Muscle of leg (tissue), 11 donors: Measurements from ENCODE around the gene OAF. TPM values are rescaled to one million over a fixed set of nuclear protein-coding genes. Genes with fewer than 3 reads are reported as not detected.

Source experiments
- DNase-seq: peaks from one replicate; pipeline ENCODE4 v3.0.0; 2013
- H3K27ac ChIP-seq: one replicate; pipeline ENCODE4 v1.5.1; 2013; ENCODE audit warnings: mild to moderate bottlenecking, low read length, control low read depth
- H3K27me3 ChIP-seq: one replicate; pipeline ENCODE4 v1.6.1; 2013; ENCODE audit warnings: low read length; ENCODE audit not compliant: control insufficient read depth, insufficient read depth
- H3K36me3 ChIP-seq: one replicate; pipeline ENCODE4 v1.6.1; 2013; ENCODE audit warnings: low read length; ENCODE audit not compliant: control insufficient read depth, insufficient read depth
- H3K4me1 ChIP-seq: one replicate; pipeline ENCODE4 v1.6.1; 2013; ENCODE audit warnings: low read length; ENCODE audit not compliant: control insufficient read depth, insufficient read depth
- H3K4me3 ChIP-seq: one replicate; pipeline ENCODE4 v1.5.1; 2013; ENCODE audit warnings: low read length, control low read depth
- H3K9me3 ChIP-seq: replicated peaks from 2 replicates; pipeline ENCODE4 v1.6.1; 2013; ENCODE audit warnings: low read depth, low read length; ENCODE audit not compliant: control insufficient read depth
- WGBS: methylation state at CpG from one replicate; pipeline ENCODE4 v1.1.5; 2013; ENCODE audit warnings: missing lambda C conversion rate; ENCODE audit not compliant: insufficient coverage; 5-methylcytosine and 5-hydroxymethylcytosine counted together
- polyA plus RNA-seq, 8 donors: library from polyadenylated mRNA; unstranded; fragments of 120-200 nt; gene quantifications; one replicate each; pipeline versions ENCODE4 v1.2.1 to v1.2.3, GENCODE V29; 2013; ENCODE audit warnings: inconsistent platforms in 1 of 8, low replicate concordance in 1 of 8; ENCODE audit not compliant: insufficient read length in 8 of 8, insufficient read depth in 1 of 8
- total RNA-seq: library from RNA; stranded (reverse); fragments of 120-200 nt; gene quantifications from one replicate; pipeline ENCODE4 v1.2.4, GENCODE V29; 2013

The OAF gene
- total and polyA plus RNA-seq, 9 donors, result 41.5 to 93.6 (median 58.5) TPM

GRCh38 chr11:120182790-120183491, 27.9 kb upstream of the OAF start:
- Histone ChIP-seq H3K9me3 (no peaks in the 10 kb centered on the region), H3K27ac (no peak overlapping the region), H3K4me1 (peaks cover 90% of the 10 kb centered on the region), H3K36me3 (no peaks in the 10 kb centered on the region), H3K27me3 (no peaks in the 10 kb centered on the region), H3K4me3 (no peak overlapping the region)
- WGBS, result 57% methylated on average over 5 of the region's 5 CpGs
- no peak for DNase-seq

- no peak for DNase-seq
- no peaks in the 10 kb centered on the region for H3K36me3 ChIP-seq
- peak overlapping the region; percentile 95 for H3K27ac ChIP-seq
- peaks cover 90% of the 10 kb centered on the region for H3K4me1 ChIP-seq
- H3K9me3 ChIP-seq, result no peaks in the 10 kb centered on the region
- H3K27me3 ChIP-seq, result no peaks in the 10 kb centered on the region
- 61% methylated on average over 5 of the region's 7 CpGs for WGBS
- no peak overlapping the region for H3K4me3 ChIP-seq
These were observed 27.1 kb upstream of the OAF start for GRCh38 chr11:120183701-120184141.

- Histone ChIP-seq H3K27ac (peak overlapping the region; percentile 95), H3K36me3 (no peaks in the 10 kb centered on the region), H3K4me1 (peaks cover 88% of the 10 kb centered on the region), H3K9me3 (no peaks in the 10 kb centered on the region), H3K27me3 (no peaks in the 10 kb centered on the region), H3K4me3 (no peak overlapping the region)
- 18% methylated on average over 7 of the region's 11 CpGs for WGBS
- DNase-seq, result peak; percentile 93
These were observed 26.4 kb upstream of the OAF start for GRCh38 chr11:120184371-120184945.

GRCh38 chr11:120184946-120185705, 25.7 kb upstream of the OAF start:
- H3K27ac ChIP-seq, result peak overlapping the region; percentile 95
- no peaks in the 10 kb centered on the region for H3K27me3 ChIP-seq
- H3K4me3 ChIP-seq, result peak overlapping the region; percentile 4
- no peaks in the 10 kb centered on the region for H3K36me3 ChIP-seq
- H3K9me3 ChIP-seq, result no peaks in the 10 kb centered on the region
- DNase-seq, result peak; percentile 98
- 7% methylated on average over 3 of the region's 7 CpGs for WGBS
- H3K4me1 ChIP-seq, result peaks cover 84% of the 10 kb centered on the region

- peak; percentile 99 for DNase-seq
- H3K36me3 ChIP-seq, result no peaks in the 10 kb centered on the region
- H3K9me3 ChIP-seq, result no peaks in the 10 kb centered on the region
- no CpG with 5 or more reads among the region's 3 CpGs for WGBS
- H3K27me3 ChIP-seq, result no peaks in the 10 kb centered on the region
- peak overlapping the region; percentile 95 for H3K27ac ChIP-seq
- peaks cover 84% of the 10 kb centered on the region for H3K4me1 ChIP-seq
- no peak overlapping the region for H3K4me3 ChIP-seq
These were observed 25.0 kb upstream of the OAF start for GRCh38 chr11:120185706-120186455.

- Histone ChIP-seq H3K36me3 (no peaks in the 10 kb centered on the region), H3K4me3 (no peak overlapping the region), H3K4me1 (peaks cover 86% of the 10 kb centered on the region), H3K9me3 (no peaks in the 10 kb centered on the region), H3K27ac (peak overlapping the region; percentile 95), H3K27me3 (no peaks in the 10 kb centered on the region)
- no peak for DNase-seq
These were observed 24.4 kb upstream of the OAF start for GRCh38 chr11:120186456-120186773.

- H3K36me3 ChIP-seq, result no peaks in the 10 kb centered on the region
- peaks cover 85% of the 10 kb centered on the region for H3K4me1 ChIP-seq
- H3K4me3 ChIP-seq, result no peak overlapping the region
- H3K27me3 ChIP-seq, result no peaks in the 10 kb centered on the region
- WGBS, result 31% methylated on average over 12 of the region's 17 CpGs
- H3K27ac ChIP-seq, result peak overlapping the region; percentile 95
- DNase-seq, result peak; percentile 97
- no peaks in the 10 kb centered on the region for H3K9me3 ChIP-seq
These were observed 23.8 kb upstream of the OAF start for GRCh38 chr11:120186774-120187591.

- WGBS, result 73% methylated on average over 3 of the region's 5 CpGs
- no peak for DNase-seq
- H3K4me3 ChIP-seq, result no peak overlapping the region
- no peaks in the 10 kb centered on the region for H3K36me3 ChIP-seq
- H3K9me3 ChIP-seq, result no peaks in the 10 kb centered on the region
- peaks cover 82% of the 10 kb centered on the region for H3K4me1 ChIP-seq
- peaks cover 5% of the 10 kb centered on the region for H3K27me3 ChIP-seq
- H3K27ac ChIP-seq, result peak overlapping the region; percentile 95
These were observed 22.5 kb upstream of the OAF start for GRCh38 chr11:120188371-120188770.

- Histone ChIP-seq H3K36me3 (no peaks in the 10 kb centered on the region), H3K27me3 (peaks cover 5% of the 10 kb centered on the region), H3K27ac (peak overlapping the region; percentile 6), H3K4me1 (peaks cover 76% of the 10 kb centered on the region), H3K4me3 (no peak overlapping the region), H3K9me3 (no peaks in the 10 kb centered on the region)
- DNase-seq, result no peak
- 100% methylated on average over 1 of the region's 4 CpGs for WGBS
These were observed 21.9 kb upstream of the OAF start for GRCh38 chr11:120188811-120189455.
